ENCODE data around the gene CABP4. TPM values are rescaled to one million over a fixed set of nuclear protein-coding genes. Genes with fewer than 3 reads are reported as not detected.

Gene CABP4
- total RNA-seq, 1 experiment from 2014 or later = not detected

DNA sequence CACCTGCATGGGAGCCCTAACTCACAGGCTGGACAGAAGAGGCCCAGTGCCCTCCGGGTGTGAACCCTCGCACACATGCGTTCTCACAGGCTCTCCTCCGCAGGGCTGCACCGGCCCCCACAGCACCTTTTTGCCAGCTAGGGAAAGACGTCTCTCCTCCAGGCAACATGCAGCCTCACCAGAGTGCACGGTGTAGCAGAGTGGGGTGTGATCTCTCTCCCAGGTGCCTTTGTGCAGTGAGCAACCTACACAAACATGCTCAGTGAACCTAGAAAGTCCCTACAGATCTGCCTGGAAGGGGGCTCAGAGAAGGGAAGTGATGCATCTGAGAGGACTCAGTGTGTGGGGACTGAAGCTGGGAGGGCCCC lies 43.4 kb upstream of the CABP4 start (continued):
- TF ChIP-seq, protein P1, sequence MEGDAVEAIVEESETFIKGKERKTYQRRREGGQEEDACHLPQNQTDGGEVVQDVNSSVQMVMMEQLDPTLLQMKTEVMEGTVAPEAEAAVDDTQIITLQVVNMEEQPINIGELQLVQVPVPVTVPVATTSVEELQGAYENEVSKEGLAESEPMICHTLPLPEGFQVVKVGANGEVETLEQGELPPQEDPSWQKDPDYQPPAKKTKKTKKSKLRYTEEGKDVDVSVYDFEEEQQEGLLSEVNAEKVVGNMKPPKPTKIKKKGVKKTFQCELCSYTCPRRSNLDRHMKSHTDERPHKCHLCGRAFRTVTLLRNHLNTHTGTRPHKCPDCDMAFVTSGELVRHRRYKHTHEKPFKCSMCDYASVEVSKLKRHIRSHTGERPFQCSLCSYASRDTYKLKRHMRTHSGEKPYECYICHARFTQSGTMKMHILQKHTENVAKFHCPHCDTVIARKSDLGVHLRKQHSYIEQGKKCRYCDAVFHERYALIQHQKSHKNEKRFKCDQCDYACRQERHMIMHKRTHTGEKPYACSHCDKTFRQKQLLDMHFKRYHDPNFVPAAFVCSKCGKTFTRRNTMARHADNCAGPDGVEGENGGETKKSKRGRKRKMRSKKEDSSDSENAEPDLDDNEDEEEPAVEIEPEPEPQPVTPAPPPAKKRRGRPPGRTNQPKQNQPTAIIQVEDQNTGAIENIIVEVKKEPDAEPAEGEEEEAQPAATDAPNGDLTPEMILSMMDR (IDR thresholded peaks at IDR 0.05 in 2 of 3, conservative IDR thresholded peaks at IDR 0.05 in 1 of 3; ENCODE audit: borderline replicate concordance in 1 of 3, insufficient read depth in 1 of 3, low read depth in 2 of 3, low read length in 2 of 3) = no peak
- TF ChIP-seq EGR1 (IDR thresholded peaks at IDR 0.05; ENCODE audit: low read depth) (no peak), SIN3A (IDR thresholded peaks at IDR 0.05; ENCODE audit: low read depth) (no peak), POLR2AphosphoS5 (IDR thresholded peaks at IDR 0.05; ENCODE audit: low read depth, low read length) (no peak), JUND (IDR thresholded peaks at IDR 0.05) (no peak), RAD21 (IDR thresholded peaks at IDR 0.05; ENCODE audit: low read depth) (no peak), EZH2 (IDR thresholded peaks at IDR 0.05) (no peak), ZNF274 (IDR thresholded peaks at IDR 0.05; ENCODE audit: low read depth, low read length) (no peak)

DNA sequence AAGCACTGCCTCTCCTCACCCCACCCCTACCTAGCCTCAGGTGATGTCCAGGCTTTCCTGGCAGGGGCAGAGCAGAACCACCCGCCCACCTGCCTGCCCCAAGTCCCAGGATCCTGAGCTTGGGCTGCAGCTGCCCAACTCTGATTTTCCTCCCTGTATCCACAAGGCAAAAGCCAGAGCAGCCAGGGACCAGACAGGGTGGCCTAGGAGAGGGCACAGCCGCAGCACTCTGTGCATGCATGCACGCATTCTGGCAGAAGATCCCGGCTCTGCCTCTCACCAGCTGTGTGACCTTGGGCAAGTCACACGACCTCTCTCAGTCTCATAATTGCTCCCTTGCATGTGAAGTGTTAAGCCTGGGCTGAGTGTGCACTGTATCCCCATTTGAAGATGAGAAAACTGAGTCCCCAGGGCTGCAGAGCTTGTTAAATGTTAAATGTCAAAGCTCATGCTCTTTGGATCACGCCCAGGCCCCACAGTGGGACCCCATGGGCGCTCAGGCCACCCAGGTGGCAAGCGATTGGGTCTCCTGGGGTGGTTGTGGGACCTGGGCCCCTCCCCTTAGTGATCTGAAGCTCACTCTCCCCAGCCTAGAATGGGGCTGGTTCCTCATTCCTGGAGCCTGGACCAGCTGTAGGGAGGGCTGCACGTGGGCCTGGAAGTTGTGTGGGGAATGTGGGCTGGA lies 42.5 kb upstream of the CABP4 start:
- Histone ChIP-seq H3K79me2 (ENCODE audit: insufficient read depth, low read length) (no peaks in the 10 kb centered on the region), H3K9ac (ENCODE audit: low read length) (no peak overlapping the region), H3K27ac (ENCODE audit: low read depth, low read length) (no peak overlapping the region), H3K4me2 (ENCODE audit: low read length) (no peak overlapping the region), H4K20me1 (ENCODE audit: insufficient read depth) (no peaks in the 10 kb centered on the region), H3K9me3 (ENCODE audit: control insufficient read depth in 1 of 2, insufficient read depth in 1 of 2, low read depth in 1 of 2, low read length in 2 of 2) (no peaks in the 10 kb centered on the region), H3K9me2 (ENCODE audit: insufficient read depth) (no peaks in the 10 kb centered on the region), H3K36me3 (ENCODE audit: control insufficient read depth in 1 of 2, insufficient read depth in 2 of 2, low read length in 2 of 2) (no peaks in the 10 kb centered on the region), H3K27me3 (ENCODE audit: insufficient read depth, low read length) (no peaks in the 10 kb centered on the region), H3K4me3 (replicated peaks in 1 of 2; ENCODE audit: low read depth in 1 of 2, low read length in 2 of 2) (no peak overlapping the region), H3K4me1 (ENCODE audit: control insufficient read depth in 1 of 2, insufficient read depth in 2 of 2, low read length in 2 of 2) (peaks cover 14 to 31% of the 10 kb centered on the region in 2 experiments; a peak in 3 of 4 replicates), H2AFZ (ENCODE audit: low read depth, low read length, poor library complexity, severe bottlenecking) (no peak overlapping the region)
- intact Hi-C loops (cut with micrococcal nuclease) = no loop called here
- ChIA-PET POLR2A (interaction anchor here (1.9 kb wide), 1 partner anchor 11 kb away, joined by 5 read pairs; the partner anchor contains the start of gene PPP1CA), CTCF (interaction anchor here (1.1 kb wide), 1 partner anchor 11 kb away, joined by 3 read pairs; the partner anchor contains the start of gene PPP1CA), RAD21 (ENCODE audit: low non-redundant PET in 1 of 2, low total read pairs in 2 of 2, uncharacterized antibody in 2 of 2, unreplicated experiment in 2 of 2) (interaction anchor here in 1 of 2 experiments (1.4 kb wide), 1 partner anchor 11 kb away, joined by 4 read pairs; the partner anchor contains the start of gene PPP1CA)
- ATAC-seq = no peak
- no TSS peak for BruUV-seq (replicated peaks)
- no peak for DNase-seq (ENCODE audit: low read depth, low spot score)
- TF ChIP-seq SIN3A (IDR thresholded peaks at IDR 0.05; ENCODE audit: low read depth) (no peak), ZNF274 (IDR thresholded peaks at IDR 0.05; ENCODE audit: low read depth, low read length) (no peak), ZFX (IDR thresholded peaks at IDR 0.05) (no peak), JUND (IDR thresholded peaks at IDR 0.05) (no peak), EGR1 (IDR thresholded peaks at IDR 0.05; ENCODE audit: low read depth) (no peak), TCF7L2 (IDR thresholded peaks at IDR 0.05; ENCODE audit: borderline replicate concordance, extremely low read depth, insufficient read depth, insufficient read length) (no peak), ELF1 (IDR thresholded peaks at IDR 0.05; ENCODE audit: borderline replicate concordance, low read depth) (no peak), EZH2 (IDR thresholded peaks at IDR 0.05) (no peak)
- TF ChIP-seq, protein P1 (IDR thresholded peaks at IDR 0.05 in 2 of 3, conservative IDR thresholded peaks at IDR 0.05 in 1 of 3; ENCODE audit: borderline replicate concordance in 1 of 3, insufficient read depth in 1 of 3, low read depth in 2 of 3, low read length in 2 of 3) = no peak
- TF ChIP-seq, protein P2, sequence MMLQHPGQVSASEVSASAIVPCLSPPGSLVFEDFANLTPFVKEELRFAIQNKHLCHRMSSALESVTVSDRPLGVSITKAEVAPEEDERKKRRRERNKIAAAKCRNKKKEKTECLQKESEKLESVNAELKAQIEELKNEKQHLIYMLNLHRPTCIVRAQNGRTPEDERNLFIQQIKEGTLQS (IDR thresholded peaks at IDR 0.05) = no peak
- TF ChIP-seq, protein P3, sequence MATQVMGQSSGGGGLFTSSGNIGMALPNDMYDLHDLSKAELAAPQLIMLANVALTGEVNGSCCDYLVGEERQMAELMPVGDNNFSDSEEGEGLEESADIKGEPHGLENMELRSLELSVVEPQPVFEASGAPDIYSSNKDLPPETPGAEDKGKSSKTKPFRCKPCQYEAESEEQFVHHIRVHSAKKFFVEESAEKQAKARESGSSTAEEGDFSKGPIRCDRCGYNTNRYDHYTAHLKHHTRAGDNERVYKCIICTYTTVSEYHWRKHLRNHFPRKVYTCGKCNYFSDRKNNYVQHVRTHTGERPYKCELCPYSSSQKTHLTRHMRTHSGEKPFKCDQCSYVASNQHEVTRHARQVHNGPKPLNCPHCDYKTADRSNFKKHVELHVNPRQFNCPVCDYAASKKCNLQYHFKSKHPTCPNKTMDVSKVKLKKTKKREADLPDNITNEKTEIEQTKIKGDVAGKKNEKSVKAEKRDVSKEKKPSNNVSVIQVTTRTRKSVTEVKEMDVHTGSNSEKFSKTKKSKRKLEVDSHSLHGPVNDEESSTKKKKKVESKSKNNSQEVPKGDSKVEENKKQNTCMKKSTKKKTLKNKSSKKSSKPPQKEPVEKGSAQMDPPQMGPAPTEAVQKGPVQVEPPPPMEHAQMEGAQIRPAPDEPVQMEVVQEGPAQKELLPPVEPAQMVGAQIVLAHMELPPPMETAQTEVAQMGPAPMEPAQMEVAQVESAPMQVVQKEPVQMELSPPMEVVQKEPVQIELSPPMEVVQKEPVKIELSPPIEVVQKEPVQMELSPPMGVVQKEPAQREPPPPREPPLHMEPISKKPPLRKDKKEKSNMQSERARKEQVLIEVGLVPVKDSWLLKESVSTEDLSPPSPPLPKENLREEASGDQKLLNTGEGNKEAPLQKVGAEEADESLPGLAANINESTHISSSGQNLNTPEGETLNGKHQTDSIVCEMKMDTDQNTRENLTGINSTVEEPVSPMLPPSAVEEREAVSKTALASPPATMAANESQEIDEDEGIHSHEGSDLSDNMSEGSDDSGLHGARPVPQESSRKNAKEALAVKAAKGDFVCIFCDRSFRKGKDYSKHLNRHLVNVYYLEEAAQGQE (IDR thresholded peaks at IDR 0.05; ENCODE audit: low read depth) = no peak

Data from HCT116 (cell line).